ENCODE data around the gene TWF2. TPM values are rescaled to one million over a fixed set of nuclear protein-coding genes. Genes with fewer than 3 reads are reported as not detected.

The TWF2 gene
- total and polyA plus RNA-seq, 2 of the 13 experiments (the other 11 are each of a cell fraction or from before 2014, with no cell fraction given): 45.5 to 108 TPM

DNA sequence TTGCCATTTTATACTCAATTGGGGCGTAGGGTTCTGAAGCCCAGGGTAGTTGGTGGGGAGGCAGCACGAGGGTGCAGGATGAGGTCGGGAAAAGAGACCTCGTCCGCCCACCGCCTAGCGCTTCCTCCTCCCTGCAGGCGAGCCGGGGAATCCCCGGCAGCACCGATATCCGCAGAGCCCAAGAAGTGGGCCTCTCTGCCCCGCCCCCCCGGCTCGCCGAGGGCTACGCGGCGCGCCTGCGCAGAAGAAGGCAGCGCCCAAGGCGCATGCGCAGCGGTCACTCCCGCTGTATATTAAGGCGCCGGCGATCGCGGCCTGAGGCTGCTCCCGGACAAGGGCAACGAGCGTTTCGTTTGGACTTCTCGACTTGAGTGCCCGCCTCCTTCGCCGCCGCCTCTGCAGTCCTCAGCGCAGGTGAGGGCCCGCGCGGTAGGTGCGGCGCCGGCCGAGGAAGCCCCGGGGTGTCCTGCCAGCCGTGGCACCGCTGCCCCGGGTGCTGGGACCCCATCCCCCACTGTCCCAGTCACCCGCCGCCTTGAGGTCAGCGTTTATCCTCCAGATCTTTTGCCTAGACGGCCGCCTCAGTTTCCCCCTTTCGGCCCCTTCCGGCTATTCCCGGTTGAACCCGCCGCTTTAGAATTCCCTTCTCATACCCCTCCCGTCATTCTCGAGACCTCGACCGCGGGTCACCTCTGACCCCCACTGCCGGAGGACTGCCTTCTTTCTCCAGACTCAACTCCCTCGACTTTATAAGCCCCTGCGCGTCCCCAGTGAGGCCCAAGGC lies 40.9 kb downstream of the TWF2 start, which contains the start of gene ALAS1 (continued):
- TF ChIP-seq MED13 (CRISPR knock-in tag; IDR thresholded peaks at IDR 0.05) (no peak), EZH2 (conservative IDR thresholded peaks at IDR 0.05; ENCODE audit: low read depth, low read length) (no peak), THAP11 (CRISPR knock-in tag; IDR thresholded peaks at IDR 0.05) (peak; percentile 73), HNF4A (CRISPR knock-in tag; IDR thresholded peaks at IDR 0.05) (0 out of 2 replicates have a peak, but pooled peaks have one; percentile 5), ZZZ3 (CRISPR knock-in tag; IDR thresholded peaks at IDR 0.05; ENCODE audit: borderline replicate concordance) (peak; percentile 79; the same call in 1 of the 2 replicates), HNRNPUL1 (IDR thresholded peaks at IDR 0.05; ENCODE audit: low read depth, low read length) (no peak), KMT2B (CRISPR knock-in tag; IDR thresholded peaks at IDR 0.05) (peak; percentile 45; the same call in 1 of the 2 replicates), ZNF790 (CRISPR knock-in tag; IDR thresholded peaks at IDR 0.05; ENCODE audit: borderline replicate concordance) (0 out of 2 replicates have a peak, but pooled peaks have one; percentile 46), KLF12 (CRISPR knock-in tag; IDR thresholded peaks at IDR 0.05; ENCODE audit: borderline replicate concordance) (0 out of 2 replicates have a peak, but pooled peaks have one; percentile 16), BRD4 (CRISPR knock-in tag; IDR thresholded peaks at IDR 0.05) (peak; percentile 47; the same call in 1 of the 2 replicates), CHD4 (IDR thresholded peaks at IDR 0.05; ENCODE audit: borderline replicate concordance, low read length) (no peak)
- TF ChIP-seq, protein P1, sequence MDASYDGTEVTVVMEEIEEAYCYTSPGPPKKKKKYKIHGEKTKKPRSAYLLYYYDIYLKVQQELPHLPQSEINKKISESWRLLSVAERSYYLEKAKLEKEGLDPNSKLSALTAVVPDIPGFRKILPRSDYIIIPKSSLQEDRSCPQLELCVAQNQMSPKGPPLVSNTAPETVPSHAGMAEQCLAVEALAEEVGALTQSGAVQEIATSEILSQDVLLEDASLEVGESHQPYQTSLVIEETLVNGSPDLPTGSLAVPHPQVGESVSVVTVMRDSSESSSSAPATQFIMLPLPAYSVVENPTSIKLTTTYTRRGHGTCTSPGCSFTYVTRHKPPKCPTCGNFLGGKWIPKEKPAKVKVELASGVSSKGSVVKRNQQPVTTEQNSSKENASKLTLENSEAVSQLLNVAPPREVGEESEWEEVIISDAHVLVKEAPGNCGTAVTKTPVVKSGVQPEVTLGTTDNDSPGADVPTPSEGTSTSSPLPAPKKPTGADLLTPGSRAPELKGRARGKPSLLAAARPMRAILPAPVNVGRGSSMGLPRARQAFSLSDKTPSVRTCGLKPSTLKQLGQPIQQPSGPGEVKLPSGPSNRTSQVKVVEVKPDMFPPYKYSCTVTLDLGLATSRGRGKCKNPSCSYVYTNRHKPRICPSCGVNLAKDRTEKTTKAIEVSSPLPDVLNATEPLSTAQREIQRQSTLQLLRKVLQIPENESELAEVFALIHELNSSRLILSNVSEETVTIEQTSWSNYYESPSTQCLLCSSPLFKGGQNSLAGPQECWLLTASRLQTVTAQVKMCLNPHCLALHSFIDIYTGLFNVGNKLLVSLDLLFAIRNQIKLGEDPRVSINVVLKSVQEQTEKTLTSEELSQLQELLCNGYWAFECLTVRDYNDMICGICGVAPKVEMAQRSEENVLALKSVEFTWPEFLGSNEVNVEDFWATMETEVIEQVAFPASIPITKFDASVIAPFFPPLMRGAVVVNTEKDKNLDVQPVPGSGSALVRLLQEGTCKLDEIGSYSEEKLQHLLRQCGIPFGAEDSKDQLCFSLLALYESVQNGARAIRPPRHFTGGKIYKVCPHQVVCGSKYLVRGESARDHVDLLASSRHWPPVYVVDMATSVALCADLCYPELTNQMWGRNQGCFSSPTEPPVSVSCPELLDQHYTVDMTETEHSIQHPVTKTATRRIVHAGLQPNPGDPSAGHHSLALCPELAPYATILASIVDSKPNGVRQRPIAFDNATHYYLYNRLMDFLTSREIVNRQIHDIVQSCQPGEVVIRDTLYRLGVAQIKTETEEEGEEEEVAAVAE (CRISPR knock-in tag; IDR thresholded peaks at IDR 0.05; ENCODE audit: borderline replicate concordance): no peak; the same call in 1 of the 2 replicates
- TF ChIP-seq, protein P2, sequence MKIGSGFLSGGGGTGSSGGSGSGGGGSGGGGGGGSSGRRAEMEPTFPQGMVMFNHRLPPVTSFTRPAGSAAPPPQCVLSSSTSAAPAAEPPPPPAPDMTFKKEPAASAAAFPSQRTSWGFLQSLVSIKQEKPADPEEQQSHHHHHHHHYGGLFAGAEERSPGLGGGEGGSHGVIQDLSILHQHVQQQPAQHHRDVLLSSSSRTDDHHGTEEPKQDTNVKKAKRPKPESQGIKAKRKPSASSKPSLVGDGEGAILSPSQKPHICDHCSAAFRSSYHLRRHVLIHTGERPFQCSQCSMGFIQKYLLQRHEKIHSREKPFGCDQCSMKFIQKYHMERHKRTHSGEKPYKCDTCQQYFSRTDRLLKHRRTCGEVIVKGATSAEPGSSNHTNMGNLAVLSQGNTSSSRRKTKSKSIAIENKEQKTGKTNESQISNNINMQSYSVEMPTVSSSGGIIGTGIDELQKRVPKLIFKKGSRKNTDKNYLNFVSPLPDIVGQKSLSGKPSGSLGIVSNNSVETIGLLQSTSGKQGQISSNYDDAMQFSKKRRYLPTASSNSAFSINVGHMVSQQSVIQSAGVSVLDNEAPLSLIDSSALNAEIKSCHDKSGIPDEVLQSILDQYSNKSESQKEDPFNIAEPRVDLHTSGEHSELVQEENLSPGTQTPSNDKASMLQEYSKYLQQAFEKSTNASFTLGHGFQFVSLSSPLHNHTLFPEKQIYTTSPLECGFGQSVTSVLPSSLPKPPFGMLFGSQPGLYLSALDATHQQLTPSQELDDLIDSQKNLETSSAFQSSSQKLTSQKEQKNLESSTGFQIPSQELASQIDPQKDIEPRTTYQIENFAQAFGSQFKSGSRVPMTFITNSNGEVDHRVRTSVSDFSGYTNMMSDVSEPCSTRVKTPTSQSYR (CRISPR knock-in tag; IDR thresholded peaks at IDR 0.05; ENCODE audit: borderline replicate concordance): peak; percentile 39; the same call in 1 of the 2 replicates
- TF ChIP-seq, protein P3, sequence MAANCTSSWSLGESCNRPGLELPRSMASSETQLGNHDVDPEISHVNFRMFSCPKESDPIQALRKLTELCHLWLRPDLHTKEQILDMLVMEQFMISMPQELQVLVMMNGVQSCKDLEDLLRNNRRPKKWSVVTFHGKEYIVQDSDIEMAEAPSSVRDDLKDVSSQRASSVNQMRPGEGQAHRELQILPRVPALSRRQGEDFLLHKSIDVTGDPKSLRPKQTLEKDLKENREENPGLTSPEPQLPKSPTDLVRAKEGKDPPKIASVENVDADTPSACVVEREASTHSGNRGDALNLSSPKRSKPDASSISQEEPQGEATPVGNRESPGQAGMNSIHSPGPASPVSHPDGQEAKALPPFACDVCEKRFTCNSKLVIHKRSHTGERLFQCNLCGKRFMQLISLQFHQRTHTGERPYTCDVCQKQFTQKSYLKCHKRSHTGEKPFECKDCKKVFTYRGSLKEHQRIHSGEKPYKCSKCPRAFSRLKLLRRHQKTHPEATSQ (CRISPR knock-in tag; IDR thresholded peaks at IDR 0.05; ENCODE audit: borderline replicate concordance): peak; percentile 64; the same call in 1 of the 2 replicates
- TF ChIP-seq, protein P4, sequence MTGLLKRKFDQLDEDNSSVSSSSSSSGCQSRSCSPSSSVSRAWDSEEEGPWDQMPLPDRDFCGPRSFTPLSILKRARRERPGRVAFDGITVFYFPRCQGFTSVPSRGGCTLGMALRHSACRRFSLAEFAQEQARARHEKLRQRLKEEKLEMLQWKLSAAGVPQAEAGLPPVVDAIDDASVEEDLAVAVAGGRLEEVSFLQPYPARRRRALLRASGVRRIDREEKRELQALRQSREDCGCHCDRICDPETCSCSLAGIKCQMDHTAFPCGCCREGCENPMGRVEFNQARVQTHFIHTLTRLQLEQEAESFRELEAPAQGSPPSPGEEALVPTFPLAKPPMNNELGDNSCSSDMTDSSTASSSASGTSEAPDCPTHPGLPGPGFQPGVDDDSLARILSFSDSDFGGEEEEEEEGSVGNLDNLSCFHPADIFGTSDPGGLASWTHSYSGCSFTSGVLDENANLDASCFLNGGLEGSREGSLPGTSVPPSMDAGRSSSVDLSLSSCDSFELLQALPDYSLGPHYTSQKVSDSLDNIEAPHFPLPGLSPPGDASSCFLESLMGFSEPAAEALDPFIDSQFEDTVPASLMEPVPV (CRISPR knock-in tag; IDR thresholded peaks at IDR 0.05): 0 out of 2 replicates have a peak, but pooled peaks have one; percentile 56
- TF ChIP-seq, protein P5, sequence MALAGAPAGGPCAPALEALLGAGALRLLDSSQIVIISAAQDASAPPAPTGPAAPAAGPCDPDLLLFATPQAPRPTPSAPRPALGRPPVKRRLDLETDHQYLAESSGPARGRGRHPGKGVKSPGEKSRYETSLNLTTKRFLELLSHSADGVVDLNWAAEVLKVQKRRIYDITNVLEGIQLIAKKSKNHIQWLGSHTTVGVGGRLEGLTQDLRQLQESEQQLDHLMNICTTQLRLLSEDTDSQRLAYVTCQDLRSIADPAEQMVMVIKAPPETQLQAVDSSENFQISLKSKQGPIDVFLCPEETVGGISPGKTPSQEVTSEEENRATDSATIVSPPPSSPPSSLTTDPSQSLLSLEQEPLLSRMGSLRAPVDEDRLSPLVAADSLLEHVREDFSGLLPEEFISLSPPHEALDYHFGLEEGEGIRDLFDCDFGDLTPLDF (CRISPR knock-in tag; IDR thresholded peaks at IDR 0.05): no peak
